ENCODE data around the gene TRPC3. TPM values are rescaled to one million over a fixed set of nuclear protein-coding genes. Genes with fewer than 3 reads are reported as not detected.

Gene TRPC3
- total and polyA plus RNA-seq, 2 of the 8 experiments (the other 6 are each of a cell fraction or from before 2014, with no cell fraction given), result 0.37 to 0.41 TPM

- CTCF ChIA-PET (ENCODE audit: partially characterized antibody), result interaction anchor here (3.5 kb wide), 1 partner anchor 95 kb away, joined by 19 read pairs; no protein-coding TSS in a partner anchor
- 84% methylated on average over 3 of the region's 3 CpGs; no CpG with 5 or more reads in 1 of the 2 experiments for WGBS, 2 experiments (ENCODE audit: extremely low coverage in 1 of 2, insufficient coverage in 1 of 2, insufficient read length in 1 of 2, insufficient replicate concordance in 2 of 2, low coverage in 1 of 2, low lambda C conversion rate in 2 of 2, missing lambda C conversion rate in 1 of 2)
Measured at GRCh38 chr4:121995790-121996537, 44.1 kb upstream of the TRPC3 start.

More at GRCh38 chr4:121995790-121996537, 44.1 kb upstream of the TRPC3 start:
- Histone ChIP-seq H3K4me3 (ENCODE audit: extremely low read depth in 1 of 4, insufficient read depth in 2 of 4, low read depth in 3 of 4, low read length in 4 of 4) (no peak overlapping the region), H3K23ac (ENCODE audit: insufficient read length) (no peak overlapping the region), H2BK120ac (replicated peaks; ENCODE audit: low read depth, low read length) (no peak overlapping the region), H4K91ac (replicated peaks; ENCODE audit: insufficient read length, low read length) (no peak overlapping the region), H3K56ac (replicated peaks; ENCODE audit: insufficient read length, low read depth, low read length) (no peak overlapping the region), H3K79me2 (ENCODE audit: control insufficient read depth in 1 of 2, insufficient read depth in 2 of 2, low read length in 2 of 2) (no peaks in the 10 kb centered on the region), H2BK5ac (ENCODE audit: low read depth, low read length) (no peak overlapping the region), H3K4me2 (ENCODE audit: insufficient read depth in 1 of 2, low read depth in 2 of 2, low read length in 2 of 2) (no peak overlapping the region), H3K23me2 (ENCODE audit: low read depth, low read length) (no peaks in the 10 kb centered on the region), H3K9ac (replicated peaks in 1 of 4; ENCODE audit: extremely low read depth in 1 of 4, low read depth in 3 of 4, low read length in 3 of 4) (no peak overlapping the region), H3K79me1 (ENCODE audit: low read depth, low read length) (no peaks in the 10 kb centered on the region), H4K20me1 (replicated peaks in 1 of 2; ENCODE audit: control insufficient read depth in 1 of 2, insufficient read depth in 2 of 2, low read length in 2 of 2) (no peaks in the 10 kb centered on the region), H4K5ac (ENCODE audit: insufficient read length, low read depth, low read length) (no peak overlapping the region), H2BK12ac (ENCODE audit: low read depth, low read length) (no peak overlapping the region), H2AFZ (ENCODE audit: low read length) (no peak overlapping the region), H2BK15ac (ENCODE audit: low read length) (no peak overlapping the region), H4K8ac (ENCODE audit: extremely low read depth, insufficient read depth, low read length) (no peak overlapping the region), H3K4me1 (replicated peaks in 1 of 4; ENCODE audit: control insufficient read depth in 3 of 4, insufficient read depth in 4 of 4, low read length in 3 of 4) (no peaks in the 10 kb centered on the region), H3K27ac (ENCODE audit: low read depth, low read length) (no peak overlapping the region), H3K14ac (ENCODE audit: insufficient read length) (no peak overlapping the region), H3K36me3 (ENCODE audit: control insufficient read depth in 2 of 4, insufficient read depth in 4 of 4, low read length in 3 of 4) (no peaks in the 10 kb centered on the region), H3K18ac (ENCODE audit: extremely low read depth, low read length) (no peak overlapping the region), H3K27me3 (replicated peaks in 1 of 4; ENCODE audit: control insufficient read depth in 3 of 4, extremely low read depth in 1 of 4, insufficient read depth in 3 of 4, low read length in 3 of 4) (no peaks in the 10 kb centered on the region), H3K4ac (replicated peaks; ENCODE audit: insufficient read length, low read depth, low read length) (no peak overlapping the region), H3K9me3 (ENCODE audit: insufficient read depth in 2 of 2, low read depth in 1 of 2, low read length in 1 of 2) (no peaks in the 10 kb centered on the region), H2BK20ac (ENCODE audit: low read length) (no peak overlapping the region), H2AK5ac (ENCODE audit: low read depth, low read length) (no peak overlapping the region)
- no peak for DNase-seq (ENCODE audit: low read depth in 1 of 2, low spot score in 2 of 2)
- FAIRE-seq, result no peak
- POLR2A ChIA-PET (ENCODE audit: partially characterized antibody), result no interaction called here
- TF ChIP-seq SP4 (IDR thresholded peaks at IDR 0.05; ENCODE audit: low read length) (no peak), SAP30 (IDR thresholded peaks at IDR 0.05; ENCODE audit: insufficient read depth, insufficient replicate concordance, low read length) (no peak), HDAC2 (IDR thresholded peaks at IDR 0.05; ENCODE audit: borderline replicate concordance in 1 of 2, low read depth in 2 of 2, low read length in 2 of 2) (no peak), MAFK (IDR thresholded peaks at IDR 0.05; ENCODE audit: low read depth, low read length) (peak; percentile 5; the same call in 1 of the 2 replicates)
